Retinal pigment epithelial cell (primary cell): ENCODE results near the gene FAM53B.

Experiments
- DNase-seq: peaks from one replicate; pipeline ENCODE4 v3.0.0-alpha.2; 2010; ENCODE audit warnings: low read depth
- H3K4me3 ChIP-seq: 2 replicates; pipeline ENCODE4 v1.5.1; 2011; ENCODE audit warnings: mild to moderate bottlenecking, low read length, control low read depth, moderate library complexity
- TF ChIP-seq, protein P1 (sequence below): conservative IDR thresholded peaks from 2 replicates; pipeline ENCODE4 v1.5.1; 2011; ENCODE audit warnings: low read depth, low read length, control low read depth, inconsistent platforms

Gene FAM53B

DNA sequence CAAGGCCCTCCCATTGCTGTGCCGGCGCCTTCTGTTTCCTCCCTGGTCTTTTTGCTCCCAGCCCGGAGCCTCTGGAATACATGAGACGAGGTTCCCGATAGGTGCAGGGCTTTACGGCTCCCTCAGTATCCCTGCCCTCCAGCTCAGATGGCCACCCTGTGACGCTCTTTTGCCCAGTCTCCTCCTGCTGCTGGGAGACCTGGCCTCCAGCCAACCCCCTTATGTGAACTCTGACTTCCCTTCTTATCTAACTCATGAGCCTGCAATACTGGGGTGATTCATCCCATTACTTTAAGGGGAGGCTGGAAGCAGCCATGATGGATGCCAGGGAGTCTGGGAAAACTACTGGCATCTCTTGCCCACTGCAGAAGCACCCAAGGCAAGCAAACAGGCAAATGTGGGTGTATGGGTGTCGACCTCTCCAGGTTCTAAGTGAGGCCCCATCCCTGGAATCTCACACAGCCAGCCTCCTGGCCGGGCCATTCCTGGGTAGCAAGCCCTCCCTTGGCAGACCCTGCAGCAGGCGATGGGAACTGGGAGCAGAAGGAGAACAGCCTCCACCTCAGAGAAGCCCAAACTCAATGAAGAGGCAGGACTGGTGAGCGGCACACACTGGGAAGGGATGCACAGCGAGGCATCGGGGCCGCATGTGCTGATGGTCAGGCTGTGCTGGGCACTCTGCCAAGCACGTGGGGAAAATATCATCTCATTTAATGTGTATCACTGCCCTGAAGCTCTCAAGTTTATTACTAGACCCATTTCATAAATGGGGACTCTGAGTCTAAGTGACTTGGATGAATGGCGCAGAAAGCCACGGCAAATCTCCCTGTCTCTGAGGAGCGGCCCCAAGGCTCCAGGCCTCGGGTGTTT, 97.5 kb downstream of the FAM53B start:
- no peak overlapping the region for H3K4me3 ChIP-seq
- TF ChIP-seq, protein P1, sequence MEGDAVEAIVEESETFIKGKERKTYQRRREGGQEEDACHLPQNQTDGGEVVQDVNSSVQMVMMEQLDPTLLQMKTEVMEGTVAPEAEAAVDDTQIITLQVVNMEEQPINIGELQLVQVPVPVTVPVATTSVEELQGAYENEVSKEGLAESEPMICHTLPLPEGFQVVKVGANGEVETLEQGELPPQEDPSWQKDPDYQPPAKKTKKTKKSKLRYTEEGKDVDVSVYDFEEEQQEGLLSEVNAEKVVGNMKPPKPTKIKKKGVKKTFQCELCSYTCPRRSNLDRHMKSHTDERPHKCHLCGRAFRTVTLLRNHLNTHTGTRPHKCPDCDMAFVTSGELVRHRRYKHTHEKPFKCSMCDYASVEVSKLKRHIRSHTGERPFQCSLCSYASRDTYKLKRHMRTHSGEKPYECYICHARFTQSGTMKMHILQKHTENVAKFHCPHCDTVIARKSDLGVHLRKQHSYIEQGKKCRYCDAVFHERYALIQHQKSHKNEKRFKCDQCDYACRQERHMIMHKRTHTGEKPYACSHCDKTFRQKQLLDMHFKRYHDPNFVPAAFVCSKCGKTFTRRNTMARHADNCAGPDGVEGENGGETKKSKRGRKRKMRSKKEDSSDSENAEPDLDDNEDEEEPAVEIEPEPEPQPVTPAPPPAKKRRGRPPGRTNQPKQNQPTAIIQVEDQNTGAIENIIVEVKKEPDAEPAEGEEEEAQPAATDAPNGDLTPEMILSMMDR: no peak
- DNase-seq: peak; percentile 74

DNA sequence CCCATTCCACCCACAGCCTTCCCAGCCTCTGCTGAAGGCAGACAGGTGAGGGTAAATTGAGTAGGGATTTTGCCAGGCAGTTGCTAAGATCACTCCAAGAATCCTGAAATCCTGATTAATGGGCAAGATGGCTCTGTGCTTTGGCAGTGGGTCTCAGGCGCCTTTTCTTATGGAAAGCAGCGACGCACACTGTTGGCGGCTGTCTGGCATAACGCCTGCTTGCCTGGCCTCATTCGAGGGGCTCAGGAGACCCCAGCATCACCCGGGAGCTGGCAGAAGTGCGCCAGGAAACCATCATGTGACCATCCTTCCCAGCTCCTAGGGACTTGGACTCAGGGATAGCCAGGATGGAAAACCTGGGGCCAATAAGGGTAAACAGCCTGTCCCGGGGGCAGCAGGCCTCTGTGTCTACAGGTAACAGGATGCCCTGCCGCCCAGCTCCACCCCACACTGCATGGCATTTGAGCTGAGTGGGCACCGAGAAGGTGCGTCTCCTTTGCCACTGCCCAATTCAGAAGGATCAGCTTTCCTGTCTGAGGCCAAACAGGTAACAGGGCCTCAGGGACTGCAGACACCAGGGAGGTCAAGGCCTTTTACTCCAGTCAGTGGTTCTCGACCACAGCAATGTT, 98.6 kb downstream of the FAM53B start:
- no peak for DNase-seq
- TF ChIP-seq, protein P1: no peak
- H3K4me3 ChIP-seq: no peak overlapping the region

DNA sequence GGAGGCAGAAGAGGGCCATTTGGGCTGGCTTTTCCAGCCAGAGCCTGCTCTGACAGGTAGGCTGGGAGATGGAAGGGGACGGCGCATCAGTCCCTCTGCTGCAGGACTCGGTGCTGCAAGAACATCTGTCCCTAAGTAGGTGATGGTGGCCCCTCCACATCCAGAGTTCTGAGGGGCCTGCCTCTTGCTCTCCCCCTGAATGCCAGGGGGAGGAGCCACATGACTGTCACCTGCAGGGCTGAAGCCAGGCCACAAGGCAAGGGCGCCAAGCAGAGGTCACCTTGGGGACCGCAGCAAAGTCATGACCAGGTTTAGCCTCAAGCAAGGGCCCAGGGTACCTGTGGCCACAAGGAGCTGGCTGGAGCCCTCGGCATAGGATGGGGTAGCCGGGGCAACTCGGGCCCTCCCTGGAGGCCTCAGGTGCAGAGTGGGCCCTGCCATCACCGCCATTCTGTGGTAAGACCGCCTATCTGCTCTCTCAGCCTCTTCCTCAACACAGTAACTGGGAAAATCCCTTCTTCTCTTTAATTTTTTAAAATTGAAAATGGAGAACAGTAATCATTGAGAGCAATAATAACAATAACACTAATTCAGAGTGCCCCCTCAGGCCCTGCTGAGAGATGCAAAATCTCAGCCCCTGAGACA, 99.3 kb downstream of the FAM53B start:
- H3K4me3 ChIP-seq: no peak overlapping the region
- TF ChIP-seq, protein P1: no peak
- no peak for DNase-seq

DNA sequence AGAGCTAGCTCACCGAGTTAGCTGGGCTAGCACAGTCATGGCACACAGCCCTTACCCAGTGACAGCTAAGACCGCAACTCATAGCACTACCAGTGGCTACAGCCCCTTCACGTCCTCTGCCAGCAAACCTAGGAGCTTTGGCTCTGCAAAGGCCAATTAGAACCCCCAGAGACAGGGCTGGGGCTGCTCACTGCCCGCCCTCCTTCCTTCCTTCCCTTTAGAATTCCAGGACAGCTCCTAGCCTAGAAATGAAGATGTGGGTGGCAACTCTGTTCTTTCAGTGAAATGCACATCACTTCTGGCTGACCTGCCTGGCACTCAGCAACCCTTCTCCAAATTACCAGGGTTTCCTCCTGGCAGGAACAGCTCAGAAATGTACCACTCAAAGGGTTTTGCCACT, 99.9 kb downstream of the FAM53B start:
- no peak for DNase-seq
- TF ChIP-seq, protein P1: no peak

DNA sequence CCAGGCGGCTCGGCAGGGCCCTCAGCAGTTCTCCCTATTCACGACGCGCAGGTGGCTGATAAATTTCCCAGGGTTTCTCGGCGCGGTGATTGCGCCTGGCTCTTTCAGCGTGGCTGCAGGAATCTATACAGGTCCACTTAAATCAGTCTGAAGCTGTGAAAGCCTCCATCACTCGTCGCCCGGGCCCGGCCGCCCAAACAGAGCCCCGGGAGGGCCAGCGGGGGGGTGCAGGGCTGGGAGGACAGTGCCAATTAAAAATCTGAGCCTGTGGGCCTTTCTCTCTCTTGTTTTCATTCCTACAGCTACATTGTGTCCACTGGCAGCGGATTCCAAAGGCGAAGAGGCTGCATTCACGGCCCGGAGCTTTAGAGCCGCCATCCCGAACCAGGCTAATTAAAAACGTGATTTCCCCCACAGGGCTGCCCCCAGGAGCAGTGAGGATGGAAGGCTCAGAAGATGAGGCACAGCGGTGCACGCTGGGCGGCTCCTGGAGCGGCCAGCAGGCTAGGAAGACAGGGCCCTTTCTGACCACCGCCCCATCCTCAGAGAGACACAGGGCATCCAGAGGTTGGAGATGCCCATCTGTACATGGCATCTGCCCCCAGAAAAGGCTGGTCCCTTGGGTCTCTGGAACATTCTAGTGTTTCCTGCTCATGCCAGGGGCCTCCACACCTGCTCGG, 100.7 kb downstream of the FAM53B start:
- H3K4me3 ChIP-seq: no peak overlapping the region
- TF ChIP-seq, protein P1: no peak
- DNase-seq: no peak

More for the DNA sequence above, 99.9 kb downstream of the FAM53B start:
- no peak overlapping the region for H3K4me3 ChIP-seq

DNA sequence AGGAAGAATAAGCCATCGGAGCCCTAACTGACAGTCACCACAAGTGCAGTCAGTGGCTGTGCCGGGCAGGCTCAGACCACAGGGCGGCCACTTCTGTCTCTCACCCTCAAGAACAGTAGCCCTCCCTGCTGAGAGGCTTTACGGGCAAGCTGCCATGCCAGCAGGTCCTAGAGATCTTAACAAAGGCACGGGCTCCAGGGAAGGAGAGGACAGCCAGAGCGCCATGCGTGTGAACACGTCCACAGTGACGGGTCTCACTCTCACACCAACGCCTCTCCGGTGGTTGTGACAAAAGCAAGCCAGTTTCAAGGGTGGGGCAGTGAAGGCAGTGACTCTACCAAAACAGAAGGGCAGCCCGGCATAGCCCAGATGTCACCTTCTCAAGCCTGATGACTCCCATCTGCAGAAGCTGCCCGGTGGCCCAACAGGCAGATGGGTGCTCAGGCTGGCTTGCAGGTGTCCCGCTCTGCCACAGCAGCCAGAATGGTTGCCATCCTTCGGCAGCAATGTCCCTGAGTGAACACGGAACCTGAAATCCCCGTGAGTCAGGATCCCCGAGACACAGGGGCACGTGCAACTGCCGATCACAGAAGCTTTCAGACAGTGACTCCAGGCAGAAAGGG, 102.0 kb downstream of the FAM53B start:
- DNase-seq: no peak
- no peak overlapping the region for H3K4me3 ChIP-seq
- TF ChIP-seq, protein P1: no peak
